HepG2 (cell line): ENCODE data around the gene SIRT6. TPM values are rescaled to one million over a fixed set of nuclear protein-coding genes. Genes with fewer than 3 reads are reported as not detected.
A peak's percentile ranks its signal among the peaks of the same experiment; 100 is the strongest.

Experiments used
- ATAC-seq: fragments of 200-7000 bp; cut with Tn5 transposase; 3 replicates; pipeline ENCODE4 v1.9.1; 2020; ENCODE audit warnings: mild to moderate bottlenecking, moderate library complexity
- BruUV-seq: library from RNA; stranded (reverse); fragments of 400-500 nt; replicated peaks from 2 replicates; lab custom pipeline; 2021; lab: Mats Ljungman, UMichigan
- CTCF ChIA-PET: fragments of 300-600 bp; formaldehyde crosslinking; extraction: SDS; loops from one replicate; lab custom pipeline; 2021; ENCODE audit warnings: low total read pairs, inconsistent platforms, low intra/inter-chr PET ratio; lab: Yijun Ruan, JAX
- POLR2A ChIA-PET: fragments of 350-600 bp; sonication (Branson Sonifier 250); formaldehyde crosslinking; loops from one replicate; lab custom pipeline; 2020; ENCODE audit warnings: antibody characterized with exemption, inconsistent platforms; lab: Yijun Ruan, JAX
- DNase-seq: peaks from one replicate; pipeline ENCODE4 v3.0.0-alpha.2; 2015; ENCODE audit warnings: low spot score
- FAIRE-seq: peaks from 3 replicates; lab custom pipeline; 2011; peaks lifted over from hg19 to GRCh38; lab: Jason Lieb, UNC
- H2AFZ ChIP-seq: one replicate; pipeline ENCODE4 v1.6.1; 2011; ENCODE audit warnings: low read length, inconsistent platforms
- H3K27ac ChIP-seq: fragments of 300-600 bp; 3 replicates; pipeline ENCODE4 v1.8.0; 2011; ENCODE audit warnings: mixed run types, mild to moderate bottlenecking, mixed read lengths, low read length, inconsistent platforms; ENCODE audit not compliant: insufficient read depth; ENCODE audit errors: extremely low read length
- H3K27me3 ChIP-seq, 2 experiments: fragments of 200-600 bp in 1 of 2; 2 replicates in 1 of 2; 3 replicates in 1 of 2; pipeline versions ENCODE4 v1.6.0 to v1.8.0; 2011; ENCODE audit warnings: low read length in 2 of 2, mild to moderate bottlenecking in 2 of 2, moderate library complexity in 2 of 2, inconsistent platforms in 1 of 2; ENCODE audit not compliant: insufficient read depth in 2 of 2, control insufficient read depth in 1 of 2
- H3K36me3 ChIP-seq, 2 experiments: fragments of 200-600 bp in 1 of 2; replicated peaks in 1 of 2; 2 replicates in 1 of 2; 3 replicates in 1 of 2; pipeline versions ENCODE4 v1.5.1 to v1.8.0; 2011; ENCODE audit warnings: low read length in 2 of 2, inconsistent platforms in 1 of 2; ENCODE audit not compliant: insufficient read depth in 2 of 2, control insufficient read depth in 1 of 2
- H3K4me1 ChIP-seq: 2 replicates; pipeline ENCODE4 v1.5.1; 2012; ENCODE audit warnings: low read length, inconsistent platforms; ENCODE audit not compliant: insufficient read depth
- H3K4me2 ChIP-seq: 2 replicates; pipeline ENCODE4 v1.6.0; 2011; ENCODE audit warnings: low read depth, low read length, inconsistent platforms
- H3K4me3 ChIP-seq, 3 experiments: fragments of 200-600 bp in 1 of 3; sonication (generic), shearing (Covaris generic) in 1 of 3; replicated peaks in 1 of 3; 2 replicates each; pipeline ENCODE4 v1.5.1; 2011 to 2016; ENCODE audit warnings: low read length in 3 of 3, inconsistent platforms in 2 of 3, low read depth in 2 of 3, mild to moderate bottlenecking in 2 of 3, control low read depth in 1 of 3, mixed read lengths in 1 of 3; ENCODE audit not compliant: insufficient read depth in 1 of 3
- H3K79me2 ChIP-seq: one replicate; pipeline ENCODE4 v1.6.1; 2011; ENCODE audit warnings: low read length, inconsistent platforms; ENCODE audit not compliant: insufficient read depth
- H3K9ac ChIP-seq: 2 replicates; pipeline ENCODE4 v1.6.0; 2011; ENCODE audit warnings: mild to moderate bottlenecking, low read depth, low read length, inconsistent platforms; ENCODE audit not compliant: insufficient read depth
- H3K9me3 ChIP-seq: 2 replicates; pipeline ENCODE4 v1.5.1; 2012; ENCODE audit warnings: mild to moderate bottlenecking, low read length
- H4K20me1 ChIP-seq: 2 replicates; pipeline ENCODE4 v1.6.0; 2011; ENCODE audit warnings: inconsistent platforms, mild to moderate bottlenecking, low read length, moderate library complexity; ENCODE audit not compliant: insufficient read depth
- FIP1L1 ChIP-seq: fragments of 200-400 bp; formaldehyde crosslinking; IDR thresholded peaks from 2 replicates; pipeline ENCODE4 v1.6.1; 2018; ENCODE audit warnings: low read depth, mild to moderate bottlenecking, low read length, moderate library complexity, borderline replicate concordance; ENCODE audit not compliant: insufficient read depth
- UBTF ChIP-seq: sonication (generic); formaldehyde crosslinking; IDR thresholded peaks from 2 replicates; pipeline ENCODE4 v1.4.0; 2020; ENCODE audit warnings: mild to moderate bottlenecking, missing genetic modification reagents
- ZNF687 ChIP-seq: sonication (generic); formaldehyde crosslinking; IDR thresholded peaks from 2 replicates; pipeline ENCODE4 v1.5.1; 2020; ENCODE audit warnings: mild to moderate bottlenecking, missing genetic modification reagents, moderate library complexity
- WGBS: methylation state at CpG from one replicate; pipeline ENCODE4 v1.1.6; 2017; ENCODE audit warnings: low lambda C conversion rate; 5-methylcytosine and 5-hydroxymethylcytosine counted together
- in situ Hi-C: cut with HindIII; loops from 2 replicates; pipeline ENCODE4 v1.10.0; 2017; ENCODE audit warnings: low pct_unique_long_range_greater_than_20kb; ENCODE audit not compliant: extremely low pct_ligation_motif_present
- intact Hi-C: fragments of 100-400 bp; cut with micrococcal nuclease; formaldehyde crosslinking; loops from one replicate; pipeline ENCODE4 v1.10.0; 2022; ENCODE audit not compliant: unreplicated experiment
- polyA plus RNA-seq, 8 experiments: library from polyadenylated mRNA; depleted of rRNA in 3 of 8; stranded (reverse) in 7 of 8; unstranded in 1 of 8; fragments of >200 nt; fragmentation: Illumina TruSeq in 4 of 8; extraction: Trizol in 4 of 8; gene quantifications; 2 replicates each; pipeline versions ENCODE4 v1.2.1 to v1.2.3, GENCODE V29; 2011 to 2016; ENCODE audit warnings: low read depth in 4 of 8, missing spikeins in 1 of 8, mixed read lengths in 1 of 8; ENCODE audit not compliant: insufficient read depth in 1 of 8
- total RNA-seq, 5 experiments: library from RNA; depleted of rRNA; stranded (reverse); fragments of >200 nt; fragmentation: Illumina TruSeq; extraction: Trizol; gene quantifications; 2 replicates each; pipeline ENCODE4 v1.2.3, GENCODE V29; 2016; ENCODE audit warnings: low read depth in 1 of 5
- TF ChIP-seq, protein P1 (sequence below): sonication (generic); formaldehyde crosslinking; IDR thresholded peaks from 2 replicates; pipeline ENCODE4 v1.4.0; 2020; ENCODE audit warnings: missing genetic modification reagents

Gene SIRT6
- total and polyA plus RNA-seq, 2 of the 13 experiments (the other 11 are each of a cell fraction or from before 2014, with no cell fraction given): 11.0 to 18.4 TPM

- Histone ChIP-seq H3K27ac (no peak overlapping the region), H3K79me2 (no peaks in the 10 kb centered on the region), H3K4me3 (peak overlapping the region in 1 of 3 experiments; percentile 33; a peak in 1 of 6 replicates), H3K9ac (peak overlapping the region; percentile 39; the same call in 1 of the 2 replicates), H3K4me1 (peaks cover 42% of the 10 kb centered on the region), H3K4me2 (peak overlapping the region; percentile 67), H3K36me3 (no peaks in the 10 kb centered on the region), H2AFZ (no peak overlapping the region), H3K9me3 (no peaks in the 10 kb centered on the region), H4K20me1 (no peaks in the 10 kb centered on the region)
- DNase-seq (no peak), ATAC-seq (no peak)
- in situ Hi-C loops: no loop called here
- CTCF ChIA-PET: no interaction called here
- 25% methylated on average over 15 of the region's 23 CpGs for WGBS
- no TSS peak for BruUV-seq
- intact Hi-C loops: no loop called here
- POLR2A ChIA-PET: no interaction called here
- TF ChIP-seq UBTF (peak; percentile 45; the same call in 1 of the 2 replicates), FIP1L1 (no peak), ZNF687 (CRISPR knock-in tag) (0 out of 2 replicates have a peak, but pooled peaks have one; percentile 16)
- TF ChIP-seq, protein P1, sequence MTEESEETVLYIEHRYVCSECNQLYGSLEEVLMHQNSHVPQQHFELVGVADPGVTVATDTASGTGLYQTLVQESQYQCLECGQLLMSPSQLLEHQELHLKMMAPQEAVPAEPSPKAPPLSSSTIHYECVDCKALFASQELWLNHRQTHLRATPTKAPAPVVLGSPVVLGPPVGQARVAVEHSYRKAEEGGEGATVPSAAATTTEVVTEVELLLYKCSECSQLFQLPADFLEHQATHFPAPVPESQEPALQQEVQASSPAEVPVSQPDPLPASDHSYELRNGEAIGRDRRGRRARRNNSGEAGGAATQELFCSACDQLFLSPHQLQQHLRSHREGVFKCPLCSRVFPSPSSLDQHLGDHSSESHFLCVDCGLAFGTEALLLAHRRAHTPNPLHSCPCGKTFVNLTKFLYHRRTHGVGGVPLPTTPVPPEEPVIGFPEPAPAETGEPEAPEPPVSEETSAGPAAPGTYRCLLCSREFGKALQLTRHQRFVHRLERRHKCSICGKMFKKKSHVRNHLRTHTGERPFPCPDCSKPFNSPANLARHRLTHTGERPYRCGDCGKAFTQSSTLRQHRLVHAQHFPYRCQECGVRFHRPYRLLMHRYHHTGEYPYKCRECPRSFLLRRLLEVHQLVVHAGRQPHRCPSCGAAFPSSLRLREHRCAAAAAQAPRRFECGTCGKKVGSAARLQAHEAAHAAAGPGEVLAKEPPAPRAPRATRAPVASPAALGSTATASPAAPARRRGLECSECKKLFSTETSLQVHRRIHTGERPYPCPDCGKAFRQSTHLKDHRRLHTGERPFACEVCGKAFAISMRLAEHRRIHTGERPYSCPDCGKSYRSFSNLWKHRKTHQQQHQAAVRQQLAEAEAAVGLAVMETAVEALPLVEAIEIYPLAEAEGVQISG: 0 out of 2 replicates have a peak, but pooled peaks have one; percentile 0
- TF ChIP-seq, all 625 proteins: peak for 3
- no peaks in the 10 kb centered on the region; a peak in 1 of 5 replicates for H3K27me3 ChIP-seq
- FAIRE-seq: no peak
These were observed 1.8 kb upstream of the SIRT6 start for GRCh38 chr19:4183967-4184717.
